CD14-positive monocyte (primary cell): ENCODE data around the gene SERTAD2. TPM values are rescaled to one million over a fixed set of nuclear protein-coding genes. Genes with fewer than 3 reads are reported as not detected.
A peak's percentile ranks its signal among the peaks of the same experiment; 100 is the strongest.

Experiments
- DNase-seq, 3 donors: peaks; one replicate each; pipeline ENCODE4 v3.0.0-alpha.2; 2011 to 2022
- H2AFZ ChIP-seq: 2 replicates; pipeline ENCODE4 v1.6.0; 2012; ENCODE audit warnings: mild to moderate bottlenecking, low read depth, low read length, inconsistent platforms; ENCODE audit not compliant: insufficient read depth, poor library complexity, severe bottlenecking
- H3K27ac ChIP-seq, 2 donors: 1 replicate in 1 of 2; 2 replicates in 1 of 2; pipeline ENCODE4 v1.5.1; 2012 to 2013; ENCODE audit warnings: low read length in 2 of 2, control low read depth in 1 of 2, inconsistent platforms in 1 of 2, low read depth in 1 of 2, mild to moderate bottlenecking in 1 of 2
- H3K27me3 ChIP-seq, 2 donors: one replicate each; pipeline versions ENCODE4 v1.6.0 to v1.6.1; 2011 to 2013; ENCODE audit warnings: low read length in 2 of 2; ENCODE audit not compliant: control insufficient read depth in 2 of 2, insufficient read depth in 2 of 2
- H3K36me3 ChIP-seq, 2 donors: replicated peaks in 1 of 2; 1 replicate in 1 of 2; 2 replicates in 1 of 2; pipeline versions ENCODE4 v1.5.1 to v1.6.1; 2012 to 2013; ENCODE audit warnings: low read length in 2 of 2, control low read depth in 1 of 2, inconsistent platforms in 1 of 2, mild to moderate bottlenecking in 1 of 2; ENCODE audit not compliant: insufficient read depth in 2 of 2, control insufficient read depth in 1 of 2
- H3K4me1 ChIP-seq, 2 donors: 1 replicate in 1 of 2; 2 replicates in 1 of 2; pipeline versions ENCODE4 v1.5.1 to v1.6.1; 2012 to 2013; ENCODE audit warnings: low read length in 2 of 2, control low read depth in 1 of 2, inconsistent platforms in 1 of 2, mild to moderate bottlenecking in 1 of 2, moderate library complexity in 1 of 2; ENCODE audit not compliant: insufficient read depth in 2 of 2, control insufficient read depth in 1 of 2
- H3K4me2 ChIP-seq: replicated peaks from 2 replicates; pipeline ENCODE3; 2012; ENCODE audit warnings: low read length, moderate library complexity, mild to moderate bottlenecking; ENCODE audit not compliant: poor library complexity, severe bottlenecking; ENCODE audit errors: extremely low read depth
- H3K4me3 ChIP-seq, 3 experiments: fragments of 200-600 bp in 1 of 3; sonication (generic) in 1 of 3; replicated peaks in 1 of 3; 1 replicate in 2 of 3; 2 replicates in 1 of 3; pipeline ENCODE4 v1.5.1; 2011 to 2013; ENCODE audit warnings: low read length in 3 of 3, mild to moderate bottlenecking in 3 of 3, control low read depth in 2 of 3, low read depth in 2 of 3, inconsistent platforms in 1 of 3, moderate library complexity in 1 of 3
- H3K79me2 ChIP-seq: 2 replicates; pipeline ENCODE4 v1.6.0; 2012; ENCODE audit warnings: mild to moderate bottlenecking, control low read depth, inconsistent platforms, low read length, moderate library complexity; ENCODE audit not compliant: insufficient read depth
- H3K9ac ChIP-seq: 2 replicates; pipeline ENCODE4 v1.6.0; 2017; ENCODE audit warnings: low read length, mild to moderate bottlenecking; ENCODE audit not compliant: insufficient read depth, poor library complexity, severe bottlenecking
- H3K9me3 ChIP-seq, 2 donors: replicated peaks in 1 of 2; 1 replicate in 1 of 2; 2 replicates in 1 of 2; pipeline versions ENCODE4 v1.5.1 to v1.6.1; 2012 to 2013; ENCODE audit warnings: low read length in 2 of 2, control low read depth in 1 of 2; ENCODE audit not compliant: control insufficient read depth in 1 of 2, insufficient read depth in 1 of 2
- H4K20me1 ChIP-seq: 2 replicates; pipeline ENCODE4 v1.6.0; 2012; ENCODE audit warnings: mild to moderate bottlenecking, low read length, control low read depth, moderate library complexity; ENCODE audit not compliant: insufficient read depth
- H3K27ac Mint-ChIP-seq, 7 donors: one replicate each; pipeline ENCODE4 v1.8.0; 2020; ENCODE audit warnings: mild to moderate bottlenecking in 7 of 7, mixed read lengths in 7 of 7, moderate library complexity in 6 of 7, inconsistent platforms in 2 of 7
- H3K27me3 Mint-ChIP-seq, 3 donors: one replicate each; pipeline ENCODE4 v1.8.0; 2021 to 2022; ENCODE audit warnings: low read depth in 3 of 3, mild to moderate bottlenecking in 3 of 3, mixed read lengths in 3 of 3, moderate library complexity in 3 of 3, inconsistent platforms in 1 of 3
- H3K36me3 Mint-ChIP-seq, 2 donors: one replicate each; pipeline ENCODE4 v1.8.0; 2020; ENCODE audit warnings: mixed read lengths in 2 of 2, inconsistent platforms in 1 of 2, mild to moderate bottlenecking in 1 of 2
- H3K4me1 Mint-ChIP-seq: one replicate; pipeline ENCODE4 v1.8.0; 2020; ENCODE audit warnings: mild to moderate bottlenecking, mixed read lengths
- H3K4me3 Mint-ChIP-seq, 2 donors: one replicate each; pipeline ENCODE4 v1.8.0; 2020; ENCODE audit warnings: mild to moderate bottlenecking in 2 of 2, mixed read lengths in 2 of 2, moderate library complexity in 1 of 2
- H3K9me3 Mint-ChIP-seq, 7 donors: one replicate each; pipeline ENCODE4 v1.8.0; 2020 to 2022; ENCODE audit warnings: mixed read lengths in 7 of 7, mild to moderate bottlenecking in 6 of 7, moderate library complexity in 6 of 7, inconsistent platforms in 2 of 7
- CTCF ChIP-seq: fragments of 200-600 bp; IDR thresholded peaks from one replicate; pipeline ENCODE4 v1.8.0; 2022; ENCODE audit warnings: antibody characterized with exemption, mild to moderate bottlenecking
- WGBS: methylation state at CpG from one replicate; pipeline ENCODE4 v1.1.5; 2013; ENCODE audit warnings: missing lambda C conversion rate; ENCODE audit not compliant: insufficient coverage; 5-methylcytosine and 5-hydroxymethylcytosine counted together
- intact Hi-C, 2 donors: fragments of 100-400 bp; cut with micrococcal nuclease; formaldehyde crosslinking; loops; one replicate each; pipeline versions ENCODE4 v1.15.0 to v1.15.1; 2023
- polyA plus RNA-seq, 3 donors: library from polyadenylated mRNA; depleted of rRNA in 1 of 3; unstranded in 2 of 3; stranded (reverse) in 1 of 3; fragments of 300-500 nt in 2 of 3; fragments of >200 nt in 1 of 3; fragmentation: Illumina TruSeq in 2 of 3; gene quantifications; 1 replicate in 2 of 3; 2 replicates in 1 of 3; pipeline ENCODE4 v1.2.3, GENCODE V29; 2012 to 2021

SERTAD2 gene
- polyA plus RNA-seq, 3 donors = 8.5 to 68.7 (median 8.8) TPM

GRCh38 chr2:64629329-64629781, 24.4 kb downstream of the SERTAD2 start:
- H3K27me3 Mint-ChIP-seq = peaks cover 0 to 3% (median 0%) of the 10 kb centered on the region in 3 donors
- DNase-seq = no peak
- H3K9me3 Mint-ChIP-seq = no peaks in the 10 kb centered on the region
- H3K4me1 Mint-ChIP-seq = peaks cover 14% of the 10 kb centered on the region
- H3K79me2 ChIP-seq = peaks cover 21% of the 10 kb centered on the region
- no peak overlapping the region for H3K9ac ChIP-seq
- intact Hi-C loops = no loop called here
- 95% methylated on average over 8 of the region's 10 CpGs for WGBS
- no peaks in the 10 kb centered on the region for H3K27me3 ChIP-seq
- no peak overlapping the region for H3K4me3 Mint-ChIP-seq
- no peak overlapping the region for H3K27ac ChIP-seq
- H2AFZ ChIP-seq = no peak overlapping the region
- peaks cover 28 to 38% of the 10 kb centered on the region in 2 donors for H3K36me3 Mint-ChIP-seq
- peaks cover under 1 to 3% of the 10 kb centered on the region in 2 donors for H3K4me1 ChIP-seq
- no peaks in the 10 kb centered on the region for H3K9me3 ChIP-seq
- H3K27ac Mint-ChIP-seq = peak overlapping the region in 1 of 7 donors; percentile 2
- no peak for TF ChIP-seq CTCF
- H4K20me1 ChIP-seq = peaks cover 45% of the 10 kb centered on the region
- H3K4me2 ChIP-seq = no peak overlapping the region
- no peak overlapping the region for H3K4me3 ChIP-seq
- peaks cover 14 to 38% of the 10 kb centered on the region in 2 donors for H3K36me3 ChIP-seq

- H3K4me3 Mint-ChIP-seq = no peak overlapping the region
- no peak overlapping the region for H3K4me3 ChIP-seq
- peaks cover 11% of the 10 kb centered on the region for H3K79me2 ChIP-seq
- no peak overlapping the region for H3K4me2 ChIP-seq
- H3K27me3 Mint-ChIP-seq = peaks cover 0 to 4% (median 3%) of the 10 kb centered on the region in 3 donors
- H3K36me3 Mint-ChIP-seq = peaks cover 19 to 29% of the 10 kb centered on the region in 2 donors
- no peaks in the 10 kb centered on the region for H3K27me3 ChIP-seq
- H3K4me1 ChIP-seq = no peaks in the 10 kb centered on the region
- 94% methylated on average over 6 of the region's 14 CpGs for WGBS
- peak overlapping the region in 1 of 7 donors; percentile 51 for H3K27ac Mint-ChIP-seq
- H3K9me3 Mint-ChIP-seq = no peaks in the 10 kb centered on the region
- intact Hi-C loops = no loop called here
- no peak overlapping the region for H2AFZ ChIP-seq
- no peak for TF ChIP-seq CTCF
- peaks cover 11% of the 10 kb centered on the region for H3K4me1 Mint-ChIP-seq
- H4K20me1 ChIP-seq = peaks cover 33% of the 10 kb centered on the region
- no peak overlapping the region for H3K9ac ChIP-seq
- DNase-seq = no peak
- H3K36me3 ChIP-seq = peaks cover 6 to 30% of the 10 kb centered on the region in 2 donors
- H3K9me3 ChIP-seq = no peaks in the 10 kb centered on the region
- no peak overlapping the region for H3K27ac ChIP-seq
These were observed 25.6 kb downstream of the SERTAD2 start for GRCh38 chr2:64627860-64628841.
